ENCODE results near the gene HOXA10.
A peak's percentile ranks its signal among the peaks of the same experiment; 100 is the strongest.

The HOXA10 gene

DNA sequence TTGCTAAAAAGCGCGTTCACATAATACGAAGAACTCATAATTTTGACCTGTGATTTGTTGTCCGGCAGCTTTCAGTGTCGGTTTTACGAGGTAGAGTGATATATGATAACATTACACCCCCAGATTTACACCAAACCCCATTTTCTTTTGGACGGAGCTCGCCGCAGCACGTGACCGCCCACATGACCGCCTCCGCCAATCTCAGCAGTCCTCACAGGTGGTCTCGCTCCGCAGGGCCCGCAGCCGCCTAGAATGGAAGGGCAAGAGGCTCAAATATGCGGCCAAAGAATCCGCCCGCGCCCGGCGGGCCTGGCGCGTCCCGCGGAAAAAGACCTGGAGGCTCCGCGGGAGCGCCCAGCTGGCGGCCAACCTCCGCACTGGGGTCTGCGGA, 17.6 kb downstream of the HOXA10 start, which contains the start of gene HOXA7:
TSS of gene HOXA7 (minus strand) at position 168 of the 391 bp plus-strand sequence. CDS start at position 38, 130 bp downstream.
- DNase-seq (ENCODE audit: low spot score) = no peak

- DNase-seq (ENCODE audit: low spot score) = no peak
These were observed 18.2 kb downstream of the HOXA10 start for GRCh38 chr7:27155816-27156507.

- no peak for DNase-seq (ENCODE audit: low spot score)
These were observed 19.0 kb downstream of the HOXA10 start for GRCh38 chr7:27154901-27155815.

DNA sequence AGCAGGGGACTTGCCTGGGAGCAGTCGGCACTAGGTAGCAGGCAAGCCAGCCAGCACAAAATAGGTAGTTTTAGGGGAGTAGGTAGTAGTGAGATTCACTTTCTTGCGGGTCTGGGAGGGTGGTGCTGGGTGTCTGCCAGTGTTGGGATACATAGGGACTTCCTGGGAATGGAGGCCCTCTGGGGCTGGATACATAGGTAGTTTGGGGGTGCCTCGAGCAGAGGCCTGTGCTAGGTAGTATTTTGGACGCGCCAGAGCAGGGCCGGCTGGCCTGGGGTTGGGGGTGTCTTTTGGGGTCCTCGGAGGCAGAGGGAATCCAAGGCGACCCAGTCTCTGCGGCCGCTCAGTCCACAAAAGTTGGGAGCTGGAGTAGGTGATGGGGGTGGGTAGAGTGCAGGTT, 19.8 kb downstream of the HOXA10 start:
- no peak for DNase-seq (ENCODE audit: low spot score)

GRCh38 chr7:27153526-27153925, 20.6 kb downstream of the HOXA10 start:
- DNase-seq (ENCODE audit: low spot score) = no peak

DNA sequence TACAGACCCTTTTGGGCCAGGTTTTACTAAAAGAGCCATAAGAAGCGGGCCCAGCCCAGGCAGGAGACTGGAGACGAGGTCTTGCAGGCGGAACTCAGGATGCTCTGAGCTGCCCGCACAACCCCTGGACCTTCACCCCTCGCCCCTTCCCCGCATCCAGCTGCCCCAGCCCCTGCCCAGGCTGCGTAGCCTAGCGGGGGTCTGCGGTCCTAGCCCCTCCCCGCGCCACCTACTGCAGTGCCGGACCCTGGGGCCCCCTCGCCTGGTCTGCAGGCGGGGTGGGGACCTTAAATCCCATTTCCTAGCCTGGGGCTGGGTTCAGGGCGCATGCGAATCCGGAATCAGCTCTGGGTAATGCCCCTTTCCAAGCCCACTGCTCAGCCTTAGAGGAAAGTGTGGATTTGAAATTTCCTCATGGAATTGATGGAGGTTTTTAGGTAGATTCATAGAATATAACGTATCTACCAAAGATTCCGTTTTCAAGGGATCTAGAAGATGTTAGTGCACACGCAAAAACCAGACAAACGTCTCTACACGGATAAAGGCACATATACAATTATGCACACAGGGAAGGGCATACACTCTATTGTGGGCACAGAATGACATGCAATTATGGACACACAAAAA, 21.2 kb downstream of the HOXA10 start:
- no peak for DNase-seq (ENCODE audit: low spot score)

DNA sequence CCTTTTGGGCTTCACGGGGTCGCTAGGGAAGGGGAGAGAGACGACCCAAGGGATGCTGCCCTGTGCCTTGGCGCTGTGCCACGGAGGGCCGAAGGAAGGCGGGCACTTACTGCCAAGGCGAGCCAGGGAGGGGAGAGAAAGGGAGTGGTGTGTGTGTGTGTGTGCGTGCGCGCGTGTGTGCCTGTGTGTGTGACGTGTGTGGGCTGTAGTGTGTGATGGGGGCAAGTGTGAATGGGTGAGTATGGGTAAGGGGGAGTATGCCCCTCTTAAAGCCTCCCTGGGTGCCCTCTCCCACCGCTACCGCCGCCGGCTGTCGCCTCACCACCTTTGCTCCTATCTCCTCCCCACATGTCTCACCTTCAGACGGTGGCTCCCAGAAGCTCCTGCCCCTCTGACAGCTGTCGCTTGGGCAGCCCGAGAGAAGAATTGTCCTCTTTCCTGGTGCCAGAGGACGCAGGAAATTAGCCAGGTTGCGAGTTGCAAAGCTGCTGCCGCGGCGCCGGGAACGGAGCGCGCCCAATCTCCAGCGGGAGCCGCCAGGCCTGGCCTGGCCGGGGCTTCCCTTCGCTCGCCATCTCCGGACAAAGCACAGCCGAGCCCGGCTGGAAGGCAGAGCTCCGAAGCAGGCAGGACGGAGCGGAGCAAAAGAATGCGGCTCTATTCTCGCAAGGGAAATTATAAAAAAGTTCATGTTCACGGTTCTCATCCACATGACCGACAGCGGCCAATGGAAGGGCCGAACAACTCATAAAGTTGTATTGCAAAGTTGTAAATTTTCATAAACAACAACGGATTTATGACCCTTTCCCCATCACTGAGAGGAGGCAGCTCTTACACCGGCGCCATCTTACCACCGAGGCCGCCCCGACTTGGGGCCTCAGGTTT, 21.9 kb downstream of the HOXA10 start, which contains the start of gene HOXA3:
TSS of gene HOXA3 (minus strand) at position 653 of the 885 bp plus-strand sequence. CDS start 41,943 bp downstream, outside the sequence.
- no peak for DNase-seq (ENCODE audit: low spot score)

- DNase-seq (ENCODE audit: low spot score) = no peak
These were observed 22.7 kb downstream of the HOXA10 start for GRCh38 chr7:27151341-27151930.

- DNase-seq (ENCODE audit: low spot score) = peak; percentile 24
These were observed 23.4 kb downstream of the HOXA10 start for GRCh38 chr7:27150568-27151340.

GRCh38 chr7:27149842-27150567, 24.1 kb downstream of the HOXA10 start:
- no peak for DNase-seq (ENCODE audit: low spot score)

GRCh38 chr7:27148756-27149641, 25.1 kb downstream of the HOXA10 start:
- no peak for DNase-seq (ENCODE audit: low spot score)

- no peak for DNase-seq (ENCODE audit: low spot score)
These were observed 25.9 kb downstream of the HOXA10 start for GRCh38 chr7:27148031-27148755.

DNA sequence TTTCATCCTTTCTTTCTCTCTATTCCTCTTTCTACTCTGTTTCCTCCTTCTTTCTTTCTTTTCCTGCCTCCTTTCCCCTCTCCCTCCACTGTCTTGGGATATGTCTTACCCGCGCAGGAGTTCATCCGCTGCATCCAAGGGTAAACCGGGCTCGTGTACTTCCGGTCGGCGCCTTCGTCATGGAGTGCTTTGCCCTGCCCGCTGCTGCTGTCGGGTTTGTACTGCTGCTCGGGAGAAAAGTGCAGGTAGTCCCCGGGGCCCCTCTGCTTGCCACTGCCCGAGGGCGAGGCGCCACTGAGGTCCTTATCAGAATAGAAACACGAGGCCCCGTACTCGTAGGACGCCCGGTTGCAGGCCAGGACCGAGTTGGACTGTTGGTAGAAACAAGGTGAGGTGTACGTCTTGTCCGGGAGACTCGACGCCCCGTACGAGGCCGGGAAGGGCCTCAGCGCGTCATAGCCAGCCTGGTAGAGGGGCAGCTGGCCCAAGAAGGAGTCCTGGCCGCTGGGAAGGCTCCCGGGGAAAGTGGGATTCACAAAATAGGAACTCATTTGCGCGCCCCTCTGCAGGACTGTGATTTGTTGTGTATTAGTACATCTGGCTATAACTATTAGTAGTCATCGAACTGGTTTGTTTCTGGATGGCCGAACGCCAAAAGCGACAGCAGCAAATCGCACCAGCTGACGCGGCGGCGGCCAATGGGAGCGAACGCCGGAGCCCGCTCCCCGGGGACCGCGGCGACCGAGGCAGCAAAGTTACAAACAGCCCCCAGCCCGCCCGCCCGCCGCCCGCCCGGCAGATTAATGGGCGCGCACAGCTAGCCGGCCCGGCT, 26.7 kb downstream of the HOXA10 start, which contains the start of gene HOXA6:
TSS of gene HOXA6 (minus strand) at position 576 of the 832 bp plus-strand sequence. CDS start at position 551, 25 bp downstream.
- no peak for DNase-seq (ENCODE audit: low spot score)

DNA sequence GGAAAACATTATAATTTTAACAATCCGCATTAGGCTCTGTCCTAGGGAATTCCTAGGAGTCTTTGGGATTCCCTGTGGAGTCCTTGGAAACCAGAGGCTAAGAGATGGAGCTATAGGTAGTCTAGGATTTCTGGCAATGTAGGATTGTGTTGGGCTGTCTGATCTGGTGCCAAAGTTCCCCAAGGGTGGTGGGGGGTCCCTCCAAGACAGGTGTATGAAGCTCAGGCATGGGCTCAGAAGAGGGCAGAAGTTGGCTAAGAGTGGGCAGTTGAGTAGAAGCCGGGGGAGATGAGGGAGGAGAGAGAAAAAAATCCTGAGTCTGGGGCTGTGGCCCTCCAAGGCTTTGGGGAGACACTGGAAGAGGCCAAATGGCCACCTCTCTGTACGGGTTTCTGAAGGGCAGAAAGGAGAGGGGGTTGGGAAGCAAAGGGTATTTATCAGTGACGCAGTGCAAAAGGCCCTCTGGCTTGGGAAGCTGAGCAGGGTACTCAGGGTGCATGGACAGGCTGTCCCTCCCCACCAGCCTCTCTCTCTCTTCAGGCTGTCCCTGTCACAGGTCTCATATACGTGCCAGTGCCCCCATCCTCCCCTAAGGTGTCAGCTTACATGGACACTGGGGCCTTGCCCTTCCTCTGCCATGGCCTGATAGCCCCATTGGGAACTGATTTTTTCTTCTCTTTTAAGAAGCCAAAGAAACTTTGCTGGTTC, 27.5 kb downstream of the HOXA10 start:
- no peak for DNase-seq (ENCODE audit: low spot score)

GRCh38 chr7:27145914-27146412, 28.2 kb downstream of the HOXA10 start:
- no peak for DNase-seq (ENCODE audit: low spot score)

Measured in hematopoietic multipotent progenitor cell treated with erythropoietin and hydrocortisone succinate and interleukin-3 and kit ligand, for 17 days (in vitro differentiated cells).